ENCODE data around the gene UMODL1.

The UMODL1 gene

DNA sequence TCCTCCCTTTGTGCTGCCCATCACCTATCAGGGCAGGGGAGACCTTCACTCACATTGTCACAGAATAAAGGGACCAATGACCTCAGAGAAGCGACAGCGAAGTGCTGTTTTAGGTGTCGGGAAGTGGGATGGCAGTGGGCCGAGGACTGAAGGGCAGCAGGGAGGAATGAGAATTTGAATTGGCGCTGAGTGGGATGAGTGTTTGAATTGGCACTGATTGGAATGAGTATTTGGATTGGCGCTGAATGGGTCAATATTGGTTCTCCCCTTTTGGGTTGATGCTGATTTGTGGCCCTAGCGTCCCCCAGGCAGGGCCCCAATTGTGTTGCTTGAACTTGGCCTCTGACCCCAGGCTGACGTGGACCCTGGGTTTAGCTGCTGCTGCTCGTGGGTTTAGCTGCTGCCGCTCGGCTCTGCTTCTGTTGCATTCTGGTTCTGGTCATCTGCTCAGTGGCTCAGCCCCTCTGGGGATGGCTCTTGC, 12.4 kb upstream of the UMODL1 start:
- TF ChIP-seq, protein P1, sequence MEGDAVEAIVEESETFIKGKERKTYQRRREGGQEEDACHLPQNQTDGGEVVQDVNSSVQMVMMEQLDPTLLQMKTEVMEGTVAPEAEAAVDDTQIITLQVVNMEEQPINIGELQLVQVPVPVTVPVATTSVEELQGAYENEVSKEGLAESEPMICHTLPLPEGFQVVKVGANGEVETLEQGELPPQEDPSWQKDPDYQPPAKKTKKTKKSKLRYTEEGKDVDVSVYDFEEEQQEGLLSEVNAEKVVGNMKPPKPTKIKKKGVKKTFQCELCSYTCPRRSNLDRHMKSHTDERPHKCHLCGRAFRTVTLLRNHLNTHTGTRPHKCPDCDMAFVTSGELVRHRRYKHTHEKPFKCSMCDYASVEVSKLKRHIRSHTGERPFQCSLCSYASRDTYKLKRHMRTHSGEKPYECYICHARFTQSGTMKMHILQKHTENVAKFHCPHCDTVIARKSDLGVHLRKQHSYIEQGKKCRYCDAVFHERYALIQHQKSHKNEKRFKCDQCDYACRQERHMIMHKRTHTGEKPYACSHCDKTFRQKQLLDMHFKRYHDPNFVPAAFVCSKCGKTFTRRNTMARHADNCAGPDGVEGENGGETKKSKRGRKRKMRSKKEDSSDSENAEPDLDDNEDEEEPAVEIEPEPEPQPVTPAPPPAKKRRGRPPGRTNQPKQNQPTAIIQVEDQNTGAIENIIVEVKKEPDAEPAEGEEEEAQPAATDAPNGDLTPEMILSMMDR (IDR thresholded peaks at IDR 0.05; ENCODE audit: low read depth, low read length, missing control alignments), result no peak
- H3K4me3 ChIP-seq (replicated peaks; ENCODE audit: low read depth, low read length), result no peak overlapping the region
- no peak for DNase-seq (ENCODE audit: extremely low read depth, low read depth)

DNA sequence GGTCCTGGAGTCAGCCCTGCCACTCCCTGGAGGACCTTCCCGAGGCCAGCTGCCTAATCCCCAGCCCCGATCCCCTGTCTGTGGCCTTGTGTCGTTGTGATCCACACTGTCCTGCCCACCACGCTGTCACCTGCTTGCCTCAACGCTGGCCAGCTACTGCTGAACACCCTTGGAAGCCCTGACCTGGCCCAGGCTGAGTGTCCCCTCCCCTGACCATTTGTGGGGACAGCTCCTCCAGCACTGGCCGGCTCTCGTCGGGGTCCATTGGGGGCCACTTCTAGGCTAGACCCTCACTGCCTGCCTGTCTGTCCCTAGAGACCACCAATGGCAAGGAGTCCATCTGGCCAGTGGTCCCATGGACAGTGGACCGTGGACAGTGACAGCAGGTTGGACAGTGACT, 12.0 kb upstream of the UMODL1 start:
- DNase-seq (ENCODE audit: extremely low read depth, low read depth), result no peak
- TF ChIP-seq, protein P1 (IDR thresholded peaks at IDR 0.05; ENCODE audit: low read depth, low read length, missing control alignments), result no peak
- H3K4me3 ChIP-seq (replicated peaks; ENCODE audit: low read depth, low read length), result no peak overlapping the region

DNA sequence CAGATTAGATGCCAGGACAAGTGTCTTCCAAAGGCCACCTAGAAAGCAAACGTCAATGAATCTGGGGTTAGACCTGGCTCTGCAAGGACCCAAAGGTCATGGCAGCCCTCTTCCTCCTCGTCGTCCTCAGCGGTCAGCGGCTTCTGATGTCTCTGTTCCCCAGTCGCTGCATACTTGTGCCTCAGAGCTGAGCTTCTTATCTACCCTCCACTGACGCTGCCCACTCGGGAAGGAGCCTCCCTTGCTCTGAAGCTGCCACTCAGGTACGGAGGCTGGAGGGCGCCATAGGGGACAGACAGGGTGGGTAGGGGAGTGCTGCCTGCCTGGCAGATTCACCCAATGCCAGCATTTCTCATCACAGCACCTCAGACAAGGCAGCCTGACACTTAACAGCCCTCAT, 11.4 kb upstream of the UMODL1 start:
- TF ChIP-seq, protein P1 (IDR thresholded peaks at IDR 0.05; ENCODE audit: low read depth, low read length, missing control alignments), result no peak
- no peak overlapping the region for H3K4me3 ChIP-seq (replicated peaks; ENCODE audit: low read depth, low read length)
- DNase-seq (ENCODE audit: extremely low read depth, low read depth), result no peak

DNA sequence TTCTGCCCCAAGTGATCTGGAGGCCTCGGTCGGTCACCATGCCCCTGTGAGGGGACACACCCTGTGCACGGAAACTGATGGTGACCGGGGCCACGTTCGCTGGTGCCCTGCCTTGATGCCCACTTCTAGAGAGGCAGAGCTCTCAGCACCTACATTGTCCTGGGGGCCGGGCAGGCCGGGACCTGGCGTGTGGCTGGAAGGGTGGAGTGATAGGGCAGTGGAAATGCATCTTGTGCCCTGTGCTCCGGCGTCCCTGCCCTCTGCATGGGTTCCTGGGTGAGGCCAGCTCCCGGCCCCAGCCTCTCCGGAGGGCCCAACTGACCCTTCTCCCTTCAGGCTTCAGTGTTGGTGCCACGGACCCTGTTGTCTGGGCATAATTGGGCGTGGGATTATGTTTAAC, 11.0 kb upstream of the UMODL1 start:
- TF ChIP-seq, protein P1 (IDR thresholded peaks at IDR 0.05; ENCODE audit: low read depth, low read length, missing control alignments), result no peak
- no peak overlapping the region for H3K4me3 ChIP-seq (replicated peaks; ENCODE audit: low read depth, low read length)
- no peak for DNase-seq (ENCODE audit: extremely low read depth, low read depth)

DNA sequence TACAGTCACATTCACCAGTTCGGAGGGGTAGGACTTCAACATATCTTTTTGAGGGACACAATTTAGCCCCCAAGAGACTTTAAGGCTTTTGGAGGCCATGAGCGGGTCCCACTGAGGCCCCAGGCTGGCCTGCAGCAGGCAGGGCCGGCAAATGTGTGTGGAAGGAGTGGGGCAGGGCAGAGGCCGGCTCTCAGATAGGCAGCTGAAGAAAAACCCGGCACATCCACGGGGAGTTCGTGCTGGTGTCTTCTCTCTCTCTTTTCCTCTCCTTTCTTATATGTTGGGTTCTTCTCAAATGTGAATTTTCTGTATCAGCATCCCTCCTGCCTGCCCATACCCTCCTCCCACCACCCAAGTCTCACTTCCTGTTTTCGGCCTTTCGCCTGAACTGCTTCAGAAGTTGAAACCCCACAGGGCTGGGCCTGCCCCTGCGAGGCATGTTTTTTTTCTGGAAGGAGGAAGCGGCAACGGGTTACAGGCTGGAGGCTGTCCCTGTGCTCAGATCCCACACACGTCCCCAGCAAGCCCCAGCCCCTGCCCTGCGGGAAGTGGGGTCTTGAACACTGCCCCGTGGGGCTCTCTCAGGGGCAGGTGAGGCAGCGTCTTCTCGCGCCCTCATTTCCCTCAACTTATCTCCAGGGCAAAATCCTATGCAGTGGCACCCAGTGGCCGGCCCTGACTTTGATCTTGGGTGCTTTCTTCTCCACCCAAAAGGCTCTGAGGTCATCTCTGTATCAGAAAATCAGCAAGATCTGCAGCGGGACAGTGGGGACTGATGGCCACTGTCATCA, 9.7 kb upstream of the UMODL1 start:
- no peak for DNase-seq (ENCODE audit: extremely low read depth, low read depth)
- TF ChIP-seq, protein P1 (IDR thresholded peaks at IDR 0.05; ENCODE audit: low read depth, low read length, missing control alignments), result no peak
- H3K4me3 ChIP-seq (replicated peaks; ENCODE audit: low read depth, low read length), result no peak overlapping the region

DNA sequence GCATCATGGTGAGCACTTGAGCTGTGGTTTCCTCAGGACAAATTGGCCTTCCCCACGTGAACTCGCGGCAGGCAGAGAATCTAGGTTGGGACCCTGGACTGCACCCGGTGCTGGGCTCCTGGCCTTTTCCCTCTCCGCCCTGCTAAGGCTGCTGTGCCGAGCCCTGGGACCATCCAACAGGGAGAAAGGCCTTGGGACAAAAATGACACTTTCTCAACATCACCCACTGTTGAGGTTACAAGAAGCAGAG, 9.2 kb upstream of the UMODL1 start:
- DNase-seq (ENCODE audit: extremely low read depth, low read depth), result no peak
- H3K4me3 ChIP-seq (replicated peaks; ENCODE audit: low read depth, low read length), result no peak overlapping the region
- TF ChIP-seq, protein P1 (IDR thresholded peaks at IDR 0.05; ENCODE audit: low read depth, low read length, missing control alignments), result no peak
